ENCODE results near the gene RPS6KA6. TPM values are rescaled to one million over a fixed set of nuclear protein-coding genes. Genes with fewer than 3 reads are reported as not detected.

The RPS6KA6 gene
- total RNA-seq, 4 donors from 2014 or later: 0.49 to 3.9 (median 0.72) TPM

GRCh38 chrX:84168095-84168494 lies 19.9 kb downstream of the RPS6KA6 start:
- no peak for TF ChIP-seq CTCF (IDR thresholded peaks at IDR 0.05; ENCODE audit: low read depth)

GRCh38 chrX:84165711-84166110 lies 22.3 kb downstream of the RPS6KA6 start:
- TF ChIP-seq CTCF (IDR thresholded peaks at IDR 0.05; ENCODE audit: low read depth): no peak

GRCh38 chrX:84162401-84162800 lies 25.6 kb downstream of the RPS6KA6 start:
- TF ChIP-seq CTCF (IDR thresholded peaks at IDR 0.05; ENCODE audit: low read depth): no peak

GRCh38 chrX:84161641-84162040 lies 26.4 kb downstream of the RPS6KA6 start:
- TF ChIP-seq CTCF (IDR thresholded peaks at IDR 0.05; ENCODE audit: low read depth): no peak

- no peak for TF ChIP-seq CTCF (IDR thresholded peaks at IDR 0.05; ENCODE audit: low read depth)
Measured at GRCh38 chrX:84160736-84161135, 27.3 kb downstream of the RPS6KA6 start.

GRCh38 chrX:84156821-84157220 lies 31.2 kb downstream of the RPS6KA6 start:
- TF ChIP-seq CTCF (IDR thresholded peaks at IDR 0.05; ENCODE audit: low read depth): no peak

GRCh38 chrX:84155938-84156337 lies 32.1 kb downstream of the RPS6KA6 start:
- no peak for TF ChIP-seq CTCF (IDR thresholded peaks at IDR 0.05; ENCODE audit: low read depth)
